Measurements from ENCODE around the gene WDFY3.

DNA sequence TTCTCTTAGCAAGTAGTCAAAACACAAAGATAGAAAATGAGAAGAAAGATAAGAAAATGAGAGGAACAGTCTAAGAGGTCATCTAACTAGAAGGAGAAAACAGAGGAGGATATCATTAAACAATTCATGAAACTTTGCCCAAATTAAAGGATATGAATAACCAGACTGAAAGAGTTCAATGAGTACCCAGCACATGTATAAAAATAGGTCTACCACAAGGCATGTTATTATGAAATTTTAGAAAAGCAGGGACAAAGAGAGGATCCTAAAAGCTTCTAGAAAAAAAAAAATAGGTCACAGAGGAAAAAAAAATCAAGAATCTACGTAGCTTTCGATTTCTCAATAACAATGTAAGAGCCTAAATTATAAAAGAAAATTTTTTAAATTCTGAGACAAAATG is 118.5 kb downstream of the WDFY3 start:
- TF ChIP-seq, protein P1, sequence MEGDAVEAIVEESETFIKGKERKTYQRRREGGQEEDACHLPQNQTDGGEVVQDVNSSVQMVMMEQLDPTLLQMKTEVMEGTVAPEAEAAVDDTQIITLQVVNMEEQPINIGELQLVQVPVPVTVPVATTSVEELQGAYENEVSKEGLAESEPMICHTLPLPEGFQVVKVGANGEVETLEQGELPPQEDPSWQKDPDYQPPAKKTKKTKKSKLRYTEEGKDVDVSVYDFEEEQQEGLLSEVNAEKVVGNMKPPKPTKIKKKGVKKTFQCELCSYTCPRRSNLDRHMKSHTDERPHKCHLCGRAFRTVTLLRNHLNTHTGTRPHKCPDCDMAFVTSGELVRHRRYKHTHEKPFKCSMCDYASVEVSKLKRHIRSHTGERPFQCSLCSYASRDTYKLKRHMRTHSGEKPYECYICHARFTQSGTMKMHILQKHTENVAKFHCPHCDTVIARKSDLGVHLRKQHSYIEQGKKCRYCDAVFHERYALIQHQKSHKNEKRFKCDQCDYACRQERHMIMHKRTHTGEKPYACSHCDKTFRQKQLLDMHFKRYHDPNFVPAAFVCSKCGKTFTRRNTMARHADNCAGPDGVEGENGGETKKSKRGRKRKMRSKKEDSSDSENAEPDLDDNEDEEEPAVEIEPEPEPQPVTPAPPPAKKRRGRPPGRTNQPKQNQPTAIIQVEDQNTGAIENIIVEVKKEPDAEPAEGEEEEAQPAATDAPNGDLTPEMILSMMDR (IDR thresholded peaks at IDR 0.05; ENCODE audit: insufficient read depth, low read length, poor library complexity, severe bottlenecking): no peak
- TF ChIP-seq EZH2phosphoT487 (conservative IDR thresholded peaks at IDR 0.05; ENCODE audit: low read length): no peak

All from SU-DHL-6 (cell line).